GM23338 (cell line): ENCODE measurements around the gene GALNT6. TPM values are rescaled to one million over a fixed set of nuclear protein-coding genes. Genes with fewer than 3 reads are reported as not detected.

Source experiments
- ATAC-seq: fragments of 200-7000 bp; cut with Tn5 transposase; 3 replicates; pipeline ENCODE4 v1.9.1; 2020
- DNase-seq: peaks from one replicate; pipeline ENCODE4 v3.0.0-alpha.2; 2015; ENCODE audit warnings: low spot score
- H2AFZ ChIP-seq: fragments of 200-600 bp; sonication (generic); 2 replicates; pipeline ENCODE4 v1.8.0; 2016; ENCODE audit warnings: antibody characterized with exemption, mild to moderate bottlenecking, moderate library complexity
- H3F3A ChIP-seq: fragments of 200-600 bp; sonication (generic); replicated peaks from 2 replicates; pipeline ENCODE4 v1.8.0; 2017; ENCODE audit warnings: antibody characterized with exemption, mixed run types, low read depth
- H3K27ac ChIP-seq: fragments of 200-600 bp; sonication (generic); 2 replicates; pipeline ENCODE4 v1.6.1; 2016; ENCODE audit warnings: low read depth
- H3K27me3 ChIP-seq: fragments of 200-600 bp; sonication (generic); 2 replicates; pipeline ENCODE4 v1.8.0; 2016; ENCODE audit warnings: mild to moderate bottlenecking, mixed run types, moderate library complexity; ENCODE audit not compliant: insufficient read depth
- H3K36me3 ChIP-seq: fragments of 200-600 bp; sonication (generic); 2 replicates; pipeline ENCODE4 v1.8.0; 2016; ENCODE audit warnings: mild to moderate bottlenecking; ENCODE audit not compliant: insufficient read depth
- H3K4me1 ChIP-seq: fragments of 200-600 bp; sonication (generic); 2 replicates; pipeline ENCODE4 v1.8.0; 2016; ENCODE audit warnings: mild to moderate bottlenecking, moderate library complexity; ENCODE audit not compliant: insufficient read depth
- H3K4me2 ChIP-seq: fragments of 200-600 bp; sonication (generic); 2 replicates; pipeline ENCODE4 v1.7.1; 2017; ENCODE audit warnings: mixed run types
- H3K4me3 ChIP-seq: fragments of 200-600 bp; sonication (generic); 2 replicates; pipeline ENCODE4 v1.6.1; 2016; ENCODE audit warnings: mixed run types
- H3K79me2 ChIP-seq: fragments of 200-600 bp; sonication (generic); replicated peaks from 2 replicates; pipeline ENCODE4 v1.8.0; 2017; ENCODE audit warnings: mild to moderate bottlenecking; ENCODE audit not compliant: insufficient read depth
- H3K9me2 ChIP-seq: fragments of 200-600 bp; sonication (generic); 2 replicates; pipeline ENCODE4 v1.8.0; 2017; ENCODE audit not compliant: insufficient read depth
- H4K20me1 ChIP-seq: fragments of 200-600 bp; sonication (generic); replicated peaks from 2 replicates; pipeline ENCODE4 v1.8.0; 2017; ENCODE audit warnings: mild to moderate bottlenecking; ENCODE audit not compliant: insufficient read depth
- H3K27ac Mint-ChIP-seq: 2 replicates; pipeline ENCODE4 v1.8.0; 2020; ENCODE audit warnings: inconsistent platforms, mild to moderate bottlenecking, moderate library complexity, mixed read lengths
- H3K27me3 Mint-ChIP-seq: 3 replicates; pipeline ENCODE4 v1.8.0; 2022; ENCODE audit warnings: low read depth, mild to moderate bottlenecking, moderate library complexity, mixed read lengths, inconsistent platforms; ENCODE audit not compliant: insufficient read depth, poor library complexity
- H3K36me3 Mint-ChIP-seq: 3 replicates; pipeline ENCODE4 v1.8.0; 2021; ENCODE audit warnings: low read depth, mild to moderate bottlenecking, inconsistent platforms, moderate library complexity, mixed read lengths
- H3K4me1 Mint-ChIP-seq: 3 replicates; pipeline ENCODE4 v1.8.0; 2020; ENCODE audit warnings: mild to moderate bottlenecking, inconsistent platforms, mixed read lengths
- H3K4me3 Mint-ChIP-seq: 3 replicates; pipeline ENCODE4 v1.8.0; 2021; ENCODE audit warnings: moderate library complexity, mild to moderate bottlenecking, inconsistent platforms, mixed read lengths
- H3K9me3 Mint-ChIP-seq: 3 replicates; pipeline ENCODE4 v1.8.0; 2020; ENCODE audit warnings: moderate library complexity, mild to moderate bottlenecking, inconsistent platforms, mixed read lengths
- CREB1 ChIP-seq: fragments of 250-450 bp; sonication (Bioruptor Pico); IDR thresholded peaks from 2 replicates; pipeline ENCODE4 v1.5.0; 2020; ENCODE audit warnings: low read depth, mild to moderate bottlenecking, moderate library complexity
- EZH2phosphoT487 ChIP-seq: fragments of 200-600 bp; sonication (generic); IDR thresholded peaks from one replicate; pipeline ENCODE4 v1.8.1; 2018; ENCODE audit warnings: antibody characterized with exemption; ENCODE audit not compliant: unreplicated experiment
- JUNB ChIP-seq: IDR thresholded peaks from one replicate; pipeline ENCODE4 v1.6.1; 2016; ENCODE audit warnings: antibody characterized with exemption; ENCODE audit not compliant: unreplicated experiment
- STAT1 ChIP-seq: IDR thresholded peaks from one replicate; pipeline ENCODE4 v1.6.1; 2016; ENCODE audit warnings: antibody characterized with exemption; ENCODE audit not compliant: unreplicated experiment
- ZNF114 ChIP-seq: fragments of 250-450 bp; sonication (Bioruptor Pico); IDR thresholded peaks from 2 replicates; pipeline ENCODE4 v1.5.0; 2020; ENCODE audit warnings: mild to moderate bottlenecking, moderate library complexity
- polyA plus RNA-seq: library from polyadenylated mRNA; unstranded; fragments of >200 nt; fragmentation: Nextera tagmentation; extraction: Ambion mirVana; gene quantifications from 2 replicates; pipeline ENCODE4 v1.2.1, GENCODE V29; 2016
- total RNA-seq: library from RNA; depleted of rRNA; stranded (reverse); fragments of >200 nt; shearing (Covaris generic); gene quantifications from 2 replicates; pipeline ENCODE4 v1.2.3, GENCODE V29; 2014
- TF ChIP-seq, protein P1 (sequence below): fragments of 250-450 bp; sonication (Bioruptor Pico); IDR thresholded peaks from 2 replicates; pipeline ENCODE4 v1.5.0; 2020; ENCODE audit warnings: mild to moderate bottlenecking, moderate library complexity
- TF ChIP-seq, protein P2 (sequence below): IDR thresholded peaks from one replicate; pipeline ENCODE4 v1.6.1; 2018; ENCODE audit warnings: antibody characterized with exemption; ENCODE audit not compliant: unreplicated experiment

The GALNT6 gene
- total and polyA plus RNA-seq, 2 experiments from 2014 or later: 8.1 to 18.6 TPM

GRCh38 chr12:51368640-51369517 is 22.3 kb downstream of the GALNT6 start:
- no peaks in the 10 kb centered on the region for H3K9me2 ChIP-seq
- TF ChIP-seq, protein P1, sequence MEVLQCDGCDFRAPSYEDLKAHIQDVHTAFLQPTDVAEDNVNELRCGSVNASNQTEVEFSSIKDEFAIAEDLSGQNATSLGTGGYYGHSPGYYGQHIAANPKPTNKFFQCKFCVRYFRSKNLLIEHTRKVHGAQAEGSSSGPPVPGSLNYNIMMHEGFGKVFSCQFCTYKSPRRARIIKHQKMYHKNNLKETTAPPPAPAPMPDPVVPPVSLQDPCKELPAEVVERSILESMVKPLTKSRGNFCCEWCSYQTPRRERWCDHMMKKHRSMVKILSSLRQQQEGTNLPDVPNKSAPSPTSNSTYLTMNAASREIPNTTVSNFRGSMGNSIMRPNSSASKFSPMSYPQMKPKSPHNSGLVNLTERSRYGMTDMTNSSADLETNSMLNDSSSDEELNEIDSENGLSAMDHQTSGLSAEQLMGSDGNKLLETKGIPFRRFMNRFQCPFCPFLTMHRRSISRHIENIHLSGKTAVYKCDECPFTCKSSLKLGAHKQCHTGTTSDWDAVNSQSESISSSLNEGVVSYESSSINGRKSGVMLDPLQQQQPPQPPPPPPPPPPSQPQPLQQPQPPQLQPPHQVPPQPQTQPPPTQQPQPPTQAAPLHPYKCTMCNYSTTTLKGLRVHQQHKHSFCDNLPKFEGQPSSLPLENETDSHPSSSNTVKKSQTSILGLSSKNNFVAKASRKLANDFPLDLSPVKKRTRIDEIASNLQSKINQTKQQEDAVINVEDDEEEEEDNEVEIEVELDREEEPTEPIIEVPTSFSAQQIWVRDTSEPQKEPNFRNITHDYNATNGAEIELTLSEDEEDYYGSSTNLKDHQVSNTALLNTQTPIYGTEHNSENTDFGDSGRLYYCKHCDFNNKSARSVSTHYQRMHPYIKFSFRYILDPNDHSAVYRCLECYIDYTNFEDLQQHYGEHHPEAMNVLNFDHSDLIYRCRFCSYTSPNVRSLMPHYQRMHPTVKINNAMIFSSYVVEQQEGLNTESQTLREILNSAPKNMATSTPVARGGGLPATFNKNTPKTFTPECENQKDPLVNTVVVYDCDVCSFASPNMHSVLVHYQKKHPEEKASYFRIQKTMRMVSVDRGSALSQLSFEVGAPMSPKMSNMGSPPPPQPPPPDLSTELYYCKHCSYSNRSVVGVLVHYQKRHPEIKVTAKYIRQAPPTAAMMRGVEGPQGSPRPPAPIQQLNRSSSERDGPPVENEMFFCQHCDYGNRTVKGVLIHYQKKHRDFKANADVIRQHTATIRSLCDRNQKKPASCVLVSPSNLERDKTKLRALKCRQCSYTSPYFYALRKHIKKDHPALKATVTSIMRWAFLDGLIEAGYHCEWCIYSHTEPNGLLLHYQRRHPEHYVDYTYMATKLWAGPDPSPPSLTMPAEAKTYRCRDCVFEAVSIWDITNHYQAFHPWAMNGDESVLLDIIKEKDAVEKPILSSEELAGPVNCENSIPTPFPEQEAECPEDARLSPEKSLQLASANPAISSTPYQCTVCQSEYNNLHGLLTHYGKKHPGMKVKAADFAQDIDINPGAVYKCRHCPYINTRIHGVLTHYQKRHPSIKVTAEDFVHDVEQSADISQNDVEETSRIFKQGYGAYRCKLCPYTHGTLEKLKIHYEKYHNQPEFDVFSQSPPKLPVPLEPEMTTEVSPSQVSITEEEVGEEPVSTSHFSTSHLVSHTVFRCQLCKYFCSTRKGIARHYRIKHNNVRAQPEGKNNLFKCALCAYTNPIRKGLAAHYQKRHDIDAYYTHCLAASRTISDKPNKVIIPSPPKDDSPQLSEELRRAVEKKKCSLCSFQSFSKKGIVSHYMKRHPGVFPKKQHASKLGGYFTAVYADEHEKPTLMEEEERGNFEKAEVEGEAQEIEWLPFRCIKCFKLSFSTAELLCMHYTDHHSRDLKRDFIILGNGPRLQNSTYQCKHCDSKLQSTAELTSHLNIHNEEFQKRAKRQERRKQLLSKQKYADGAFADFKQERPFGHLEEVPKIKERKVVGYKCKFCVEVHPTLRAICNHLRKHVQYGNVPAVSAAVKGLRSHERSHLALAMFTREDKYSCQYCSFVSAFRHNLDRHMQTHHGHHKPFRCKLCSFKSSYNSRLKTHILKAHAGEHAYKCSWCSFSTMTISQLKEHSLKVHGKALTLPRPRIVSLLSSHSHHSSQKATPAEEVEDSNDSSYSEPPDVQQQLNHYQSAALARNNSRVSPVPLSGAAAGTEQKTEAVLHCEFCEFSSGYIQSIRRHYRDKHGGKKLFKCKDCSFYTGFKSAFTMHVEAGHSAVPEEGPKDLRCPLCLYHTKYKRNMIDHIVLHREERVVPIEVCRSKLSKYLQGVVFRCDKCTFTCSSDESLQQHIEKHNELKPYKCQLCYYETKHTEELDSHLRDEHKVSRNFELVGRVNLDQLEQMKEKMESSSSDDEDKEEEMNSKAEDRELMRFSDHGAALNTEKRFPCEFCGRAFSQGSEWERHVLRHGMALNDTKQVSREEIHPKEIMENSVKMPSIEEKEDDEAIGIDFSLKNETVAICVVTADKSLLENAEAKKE: no peak
- TF ChIP-seq STAT1 (no peak), JUNB (no peak), EZH2phosphoT487 (no peak), CREB1 (CRISPR knock-in tag) (no peak), ZNF114 (CRISPR knock-in tag) (no peak)
- TF ChIP-seq, protein P2, sequence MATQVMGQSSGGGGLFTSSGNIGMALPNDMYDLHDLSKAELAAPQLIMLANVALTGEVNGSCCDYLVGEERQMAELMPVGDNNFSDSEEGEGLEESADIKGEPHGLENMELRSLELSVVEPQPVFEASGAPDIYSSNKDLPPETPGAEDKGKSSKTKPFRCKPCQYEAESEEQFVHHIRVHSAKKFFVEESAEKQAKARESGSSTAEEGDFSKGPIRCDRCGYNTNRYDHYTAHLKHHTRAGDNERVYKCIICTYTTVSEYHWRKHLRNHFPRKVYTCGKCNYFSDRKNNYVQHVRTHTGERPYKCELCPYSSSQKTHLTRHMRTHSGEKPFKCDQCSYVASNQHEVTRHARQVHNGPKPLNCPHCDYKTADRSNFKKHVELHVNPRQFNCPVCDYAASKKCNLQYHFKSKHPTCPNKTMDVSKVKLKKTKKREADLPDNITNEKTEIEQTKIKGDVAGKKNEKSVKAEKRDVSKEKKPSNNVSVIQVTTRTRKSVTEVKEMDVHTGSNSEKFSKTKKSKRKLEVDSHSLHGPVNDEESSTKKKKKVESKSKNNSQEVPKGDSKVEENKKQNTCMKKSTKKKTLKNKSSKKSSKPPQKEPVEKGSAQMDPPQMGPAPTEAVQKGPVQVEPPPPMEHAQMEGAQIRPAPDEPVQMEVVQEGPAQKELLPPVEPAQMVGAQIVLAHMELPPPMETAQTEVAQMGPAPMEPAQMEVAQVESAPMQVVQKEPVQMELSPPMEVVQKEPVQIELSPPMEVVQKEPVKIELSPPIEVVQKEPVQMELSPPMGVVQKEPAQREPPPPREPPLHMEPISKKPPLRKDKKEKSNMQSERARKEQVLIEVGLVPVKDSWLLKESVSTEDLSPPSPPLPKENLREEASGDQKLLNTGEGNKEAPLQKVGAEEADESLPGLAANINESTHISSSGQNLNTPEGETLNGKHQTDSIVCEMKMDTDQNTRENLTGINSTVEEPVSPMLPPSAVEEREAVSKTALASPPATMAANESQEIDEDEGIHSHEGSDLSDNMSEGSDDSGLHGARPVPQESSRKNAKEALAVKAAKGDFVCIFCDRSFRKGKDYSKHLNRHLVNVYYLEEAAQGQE: no peak
- peak overlapping the region; percentile 49; the same call in 1 of the 2 replicates for H3K27ac Mint-ChIP-seq
- peaks cover 12% of the 10 kb centered on the region; the same call in 1 of the 2 replicates for H3K4me1 ChIP-seq
- no peak overlapping the region for H3K4me2 ChIP-seq
- no peaks in the 10 kb centered on the region for H3K9me3 Mint-ChIP-seq
- DNase-seq (peak; percentile 55), ATAC-seq (peak; percentile 36)
- no peak overlapping the region for H3K4me3 ChIP-seq
- H3K36me3 Mint-ChIP-seq: peaks cover 11% of the 10 kb centered on the region
- H3K4me1 Mint-ChIP-seq: peaks cover 26% of the 10 kb centered on the region
- H3K79me2 ChIP-seq: no peaks in the 10 kb centered on the region
- H2AFZ ChIP-seq: no peak overlapping the region
- 0 out of 2 replicates have a peak, but pooled peaks cover 2% of the 10 kb centered on the region for H3F3A ChIP-seq
- H3K27ac ChIP-seq: no peak overlapping the region
- H4K20me1 ChIP-seq: no peaks in the 10 kb centered on the region; the same call in 1 of the 2 replicates
- H3K27me3 ChIP-seq: no peaks in the 10 kb centered on the region
- peaks cover 2% of the 10 kb centered on the region for H3K27me3 Mint-ChIP-seq
- no peak overlapping the region for H3K4me3 Mint-ChIP-seq
- no peaks in the 10 kb centered on the region; the same call in 1 of the 2 replicates for H3K36me3 ChIP-seq
